HEK293 (cell line): ENCODE measurements around the gene DNMBP.

Source experiments
- CTCF ChIP-seq: fragments of 450-650 bp; formaldehyde crosslinking; IDR thresholded peaks from 2 replicates; pipeline ENCODE4 v1.5.1; 2016; ENCODE audit warnings: missing biosample characterization, missing genetic modification characterization
- PRDM4 ChIP-seq: fragments of 450-650 bp; formaldehyde crosslinking; IDR thresholded peaks from 2 replicates; pipeline ENCODE4 v1.5.1; 2017; ENCODE audit warnings: missing biosample characterization, missing genetic modification characterization
- RBAK ChIP-seq: fragments of 450-650 bp; formaldehyde crosslinking; IDR thresholded peaks from 2 replicates; pipeline ENCODE4 v1.5.1; 2016; ENCODE audit warnings: missing biosample characterization, missing genetic modification characterization
- REST ChIP-seq: fragments of 450-650 bp; formaldehyde crosslinking; IDR thresholded peaks from 2 replicates; pipeline ENCODE4 v1.5.1; 2016; ENCODE audit warnings: missing biosample characterization, missing genetic modification characterization
- SP2 ChIP-seq: fragments of 450-650 bp; formaldehyde crosslinking; IDR thresholded peaks from 2 replicates; pipeline ENCODE4 v1.5.1; 2016; ENCODE audit warnings: missing biosample characterization, missing genetic modification characterization
- ZBTB1 ChIP-seq: fragments of 450-650 bp; formaldehyde crosslinking; IDR thresholded peaks from 2 replicates; pipeline ENCODE4 v1.5.1; 2016; ENCODE audit warnings: missing biosample characterization, missing genetic modification characterization
- ZBTB11 ChIP-seq: fragments of 450-650 bp; formaldehyde crosslinking; conservative IDR thresholded peaks from 2 replicates; pipeline ENCODE4 v1.5.1; 2016; ENCODE audit warnings: low read depth, missing biosample characterization, missing genetic modification characterization
- ZNF121 ChIP-seq: fragments of 450-650 bp; formaldehyde crosslinking; IDR thresholded peaks from 2 replicates; pipeline ENCODE4 v1.5.1; 2016; ENCODE audit warnings: missing biosample characterization, missing genetic modification characterization
- ZNF23 ChIP-seq: fragments of 450-650 bp; formaldehyde crosslinking; IDR thresholded peaks from 2 replicates; pipeline ENCODE4 v1.5.1; 2016; ENCODE audit warnings: missing biosample characterization, missing genetic modification characterization, borderline replicate concordance
- ZNF513 ChIP-seq: fragments of 450-650 bp; IDR thresholded peaks from 2 replicates; pipeline ENCODE4 v1.5.1; 2018; ENCODE audit warnings: missing biosample characterization, missing genetic modification characterization
- ZNF621 ChIP-seq: fragments of 450-650 bp; formaldehyde crosslinking; IDR thresholded peaks from 2 replicates; pipeline ENCODE4 v1.5.1; 2017; ENCODE audit warnings: missing biosample characterization, missing genetic modification characterization
- ZSCAN30 ChIP-seq: fragments of 450-650 bp; IDR thresholded peaks from 2 replicates; pipeline ENCODE4 v1.5.1; 2018; ENCODE audit warnings: missing biosample characterization, mild to moderate bottlenecking, missing genetic modification characterization, moderate library complexity

- TF ChIP-seq SP2 (tag by site-specific recombination) = no peak
- no peak for TF ChIP-seq PRDM4 (tag by site-specific recombination)
- TF ChIP-seq ZNF513 (tag by site-specific recombination) = no peak
- no peak for TF ChIP-seq REST (tag by site-specific recombination)
- TF ChIP-seq ZNF23 (tag by site-specific recombination) = no peak
- no peak for TF ChIP-seq CTCF (tag by site-specific recombination)
- no peak for TF ChIP-seq ZBTB1 (tag by site-specific recombination)
- TF ChIP-seq ZNF121 = no peak
- TF ChIP-seq ZNF621 (tag by site-specific recombination) = no peak
- TF ChIP-seq RBAK (tag by site-specific recombination) = no peak
- TF ChIP-seq ZSCAN30 (tag by site-specific recombination) = no peak
- TF ChIP-seq ZBTB11 (tag by site-specific recombination) = no peak
Observed at GRCh38 chr10:99916776-99917175, 93.0 kb downstream of the DNMBP start.
